ENCODE data around the gene HELZ. TPM values are rescaled to one million over a fixed set of nuclear protein-coding genes. Genes with fewer than 3 reads are reported as not detected.

The HELZ gene
- total and polyA plus RNA-seq, 2 of the 8 experiments (the other 6 are each of a cell fraction or from before 2014, with no cell fraction given) = 10.0 to 48.7 TPM

DNA sequence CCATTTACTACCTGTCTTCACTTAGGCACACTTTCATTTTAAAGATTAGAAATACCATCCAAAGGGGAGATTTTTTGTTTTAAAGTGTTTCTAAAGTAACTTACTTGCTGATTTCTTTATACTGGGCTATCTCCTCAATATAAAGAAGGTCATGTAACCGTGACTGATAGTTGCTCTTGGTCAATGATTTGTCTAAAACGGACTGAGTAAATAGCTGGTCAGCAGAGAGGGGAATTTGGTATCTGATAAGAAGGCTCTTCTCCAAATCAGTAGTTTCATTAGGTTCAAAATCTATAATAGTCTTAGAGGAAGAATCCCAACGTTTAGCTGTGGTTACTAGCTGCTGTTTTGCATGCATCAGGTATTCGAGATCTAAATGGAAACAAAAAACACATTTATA, 66.4 kb downstream of the HELZ start:
- Histone ChIP-seq H3K36me3 (ENCODE audit: control insufficient read depth in 2 of 4, insufficient read depth in 4 of 4, low read length in 3 of 4) (peaks cover 0 to 14% (median 3%) of the 10 kb centered on the region in 4 experiments; a peak in 1 of 8 replicates), H3K27me3 (replicated peaks in 1 of 4; ENCODE audit: control insufficient read depth in 3 of 4, extremely low read depth in 1 of 4, insufficient read depth in 3 of 4, low read length in 3 of 4) (no peaks in the 10 kb centered on the region), H2AK5ac (ENCODE audit: low read depth, low read length) (no peak overlapping the region), H3K4me2 (ENCODE audit: insufficient read depth in 1 of 2, low read depth in 2 of 2, low read length in 2 of 2) (no peak overlapping the region), H2BK120ac (replicated peaks; ENCODE audit: low read depth, low read length) (no peak overlapping the region), H4K20me1 (replicated peaks in 1 of 2; ENCODE audit: control insufficient read depth in 1 of 2, insufficient read depth in 2 of 2, low read length in 2 of 2) (no peaks in the 10 kb centered on the region), H2BK20ac (ENCODE audit: low read length) (no peak overlapping the region), H3K4me1 (replicated peaks in 1 of 4; ENCODE audit: control insufficient read depth in 3 of 4, insufficient read depth in 4 of 4, low read length in 3 of 4) (no peaks in the 10 kb centered on the region), H4K91ac (replicated peaks; ENCODE audit: insufficient read length, low read length) (no peak overlapping the region), H3K56ac (replicated peaks; ENCODE audit: insufficient read length, low read depth, low read length) (no peak overlapping the region), H2BK12ac (ENCODE audit: low read depth, low read length) (no peak overlapping the region), H3K79me1 (ENCODE audit: low read depth, low read length) (no peaks in the 10 kb centered on the region), H3K14ac (ENCODE audit: insufficient read length) (no peak overlapping the region), H4K5ac (ENCODE audit: insufficient read length, low read depth, low read length) (no peak overlapping the region), H3K23me2 (ENCODE audit: low read depth, low read length) (no peaks in the 10 kb centered on the region), H2BK5ac (ENCODE audit: low read depth, low read length) (no peak overlapping the region), H3K4ac (replicated peaks; ENCODE audit: insufficient read length, low read depth, low read length) (no peak overlapping the region), H3K18ac (ENCODE audit: extremely low read depth, low read length) (no peak overlapping the region), H3K4me3 (ENCODE audit: extremely low read depth in 1 of 4, insufficient read depth in 2 of 4, low read depth in 3 of 4, low read length in 4 of 4) (no peak overlapping the region), H3K23ac (ENCODE audit: insufficient read length) (no peak overlapping the region), H3K79me2 (ENCODE audit: control insufficient read depth in 1 of 2, insufficient read depth in 2 of 2, low read length in 2 of 2) (no peaks in the 10 kb centered on the region), H3K9me3 (ENCODE audit: insufficient read depth in 2 of 2, low read depth in 1 of 2, low read length in 1 of 2) (no peaks in the 10 kb centered on the region), H3K27ac (ENCODE audit: low read depth, low read length) (no peak overlapping the region), H3K9ac (replicated peaks in 1 of 4; ENCODE audit: extremely low read depth in 1 of 4, low read depth in 3 of 4, low read length in 3 of 4) (no peak overlapping the region), H2BK15ac (ENCODE audit: low read length) (no peak overlapping the region), H2AFZ (ENCODE audit: low read length) (no peak overlapping the region), H4K8ac (ENCODE audit: extremely low read depth, insufficient read depth, low read length) (no peak overlapping the region)
- no peak for DNase-seq (ENCODE audit: low read depth in 1 of 2, low spot score in 2 of 2)
- ChIA-PET POLR2A (ENCODE audit: partially characterized antibody) (no interaction called here), CTCF (ENCODE audit: partially characterized antibody) (interaction anchor here (0.6 kb wide), 1 partner anchor 122 kb away, joined by 3 read pairs; no protein-coding TSS in a partner anchor)
- no peak for FAIRE-seq
- 92% methylated on average over 4 of the region's 4 CpGs; no CpG with 5 or more reads in 1 of the 2 experiments for WGBS, 2 experiments (ENCODE audit: extremely low coverage in 1 of 2, insufficient coverage in 1 of 2, insufficient read length in 1 of 2, insufficient replicate concordance in 2 of 2, low coverage in 1 of 2, low lambda C conversion rate in 2 of 2, missing lambda C conversion rate in 1 of 2)
- TF ChIP-seq TEAD4 (IDR thresholded peaks at IDR 0.05; ENCODE audit: low read depth, low read length) = no peak
- no peak for TF ChIP-seq EP300 (IDR thresholded peaks at IDR 0.05; ENCODE audit: borderline replicate concordance in 1 of 2, low read depth in 2 of 2, low read length in 2 of 2)
- no peak for TF ChIP-seq ASH2L (IDR thresholded peaks at IDR 0.05; ENCODE audit: low read length)
- no peak for TF ChIP-seq RAD21 (IDR thresholded peaks at IDR 0.05 in 1 of 2, conservative IDR thresholded peaks at IDR 0.05 in 1 of 2; ENCODE audit: low read depth in 2 of 2, low read length in 2 of 2)
- TF ChIP-seq JUND (IDR thresholded peaks at IDR 0.05; ENCODE audit: low read length) = no peak
- TF ChIP-seq EGR1 (IDR thresholded peaks at IDR 0.05; ENCODE audit: borderline replicate concordance, low read depth, low read length) = no peak
- no peak for TF ChIP-seq POLR2AphosphoS5 (IDR thresholded peaks at IDR 0.05; ENCODE audit: low read depth, low read length)
- TF ChIP-seq PHF8 (conservative IDR thresholded peaks at IDR 0.05; ENCODE audit: low read depth, low read length) = no peak
- TF ChIP-seq KDM1A (IDR thresholded peaks at IDR 0.05; ENCODE audit: borderline replicate concordance, low read length) = no peak
- no peak for TF ChIP-seq RXRA (IDR thresholded peaks at IDR 0.05; ENCODE audit: insufficient read depth, low read depth, low read length)
- no peak for TF ChIP-seq SAP30 (IDR thresholded peaks at IDR 0.05; ENCODE audit: insufficient read depth, insufficient replicate concordance, low read length)
- TF ChIP-seq SUZ12 (IDR thresholded peaks at IDR 0.05; ENCODE audit: low read length) = no peak
